NCI-H226 (cell line): ENCODE measurements around the gene ART5.
"Not testable (repeated sequence)": the region's sequence is repeated elsewhere in the genome, so short reads cannot be mapped to it uniquely, and the experiment has no call there.

Experiments
- DNase-seq: peaks from one replicate; pipeline ENCODE4 v3.0.0-alpha.2; 2015

ART5 gene

GRCh38 chr11:3641701-3642070 is at the start of gene ART5:
TSS of gene ART5 (minus strand) at chr11:3641992. CDS start at chr11:3641862, 130 bp downstream.
- DNase-seq = no peak

- DNase-seq = peak; percentile 10
These were observed 45.0 kb upstream of the ART5 start for GRCh38 chr11:3686751-3687150.

- no peak for DNase-seq
These were observed 44.1 kb upstream of the ART5 start for GRCh38 chr11:3685923-3686322.

DNA sequence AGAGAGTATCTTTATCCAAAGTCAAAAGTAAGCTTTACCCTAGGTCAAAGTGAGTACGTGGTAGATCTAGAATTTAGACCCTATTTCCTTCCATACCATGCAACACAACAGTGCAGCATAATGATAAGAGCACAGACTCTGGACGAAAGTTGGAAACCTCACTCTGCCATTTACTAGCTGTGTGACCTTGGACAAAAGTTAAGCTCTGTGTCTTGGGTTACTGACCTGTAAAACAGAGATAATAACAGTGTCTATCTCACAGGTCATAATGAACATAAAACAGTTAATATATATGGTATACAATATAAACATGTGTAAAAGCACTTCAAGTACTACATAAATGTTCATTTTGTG is 43.0 kb upstream of the ART5 start:
- DNase-seq = no peak

GRCh38 chr11:3684129-3684818 is 42.5 kb upstream of the ART5 start:
- no peak for DNase-seq

DNA sequence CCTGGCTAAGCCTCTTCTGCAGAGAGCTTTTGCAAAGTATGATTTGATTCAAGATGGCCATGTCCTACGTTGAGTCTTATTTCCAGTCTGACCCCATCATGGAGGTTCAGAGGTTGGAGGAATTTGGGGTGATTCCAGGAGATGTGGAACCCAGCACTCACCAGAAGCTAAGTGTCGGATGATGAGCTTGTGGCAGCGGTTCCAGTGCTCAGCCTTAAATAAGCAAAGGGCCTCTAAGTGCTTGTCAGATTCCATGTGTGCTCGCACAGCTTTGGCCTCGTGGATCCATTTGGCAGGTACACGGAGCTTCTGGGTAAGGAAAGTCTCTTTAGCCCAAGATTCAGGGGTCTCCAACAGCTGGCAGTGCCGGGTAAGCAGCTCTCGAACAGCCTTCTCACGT is 41.2 kb upstream of the ART5 start:
- no peak for DNase-seq

GRCh38 chr11:3679077-3679476 is 37.3 kb upstream of the ART5 start:
- no peak for DNase-seq

- no peak for DNase-seq
These were observed 34.2 kb upstream of the ART5 start for GRCh38 chr11:3675971-3676370.

GRCh38 chr11:3674189-3674588 is 32.4 kb upstream of the ART5 start:
- peak; percentile 86 for DNase-seq

GRCh38 chr11:3671334-3672254 is 29.8 kb upstream of the ART5 start, which contains the start of gene CHRNA10:
TSS of gene CHRNA10 (minus strand) at chr11:3671384. CDS start at chr11:3671312, 72 bp downstream.
- no peak for DNase-seq

DNA sequence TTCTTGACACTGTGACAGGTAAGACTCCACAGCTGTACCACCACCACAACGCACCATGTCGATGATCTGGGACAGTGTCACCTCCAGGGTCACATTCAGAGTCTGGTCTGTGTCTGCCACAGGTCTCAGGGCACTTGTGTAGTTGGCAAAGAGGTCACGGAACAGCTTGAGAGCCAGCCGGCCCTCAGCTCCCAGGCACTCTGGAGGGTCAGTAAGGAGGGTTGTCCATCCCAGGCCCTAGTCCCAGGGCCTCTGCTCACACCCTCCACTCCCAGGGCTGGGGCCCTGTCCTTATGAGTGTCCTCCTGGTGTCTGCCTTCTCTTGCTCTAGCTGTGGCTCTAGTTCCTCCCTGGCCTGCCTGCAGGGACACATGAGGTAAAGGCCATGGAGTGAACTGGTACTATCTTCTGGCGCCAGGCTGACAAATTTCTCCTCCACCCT is 28.0 kb upstream of the ART5 start:
- no peak for DNase-seq

DNA sequence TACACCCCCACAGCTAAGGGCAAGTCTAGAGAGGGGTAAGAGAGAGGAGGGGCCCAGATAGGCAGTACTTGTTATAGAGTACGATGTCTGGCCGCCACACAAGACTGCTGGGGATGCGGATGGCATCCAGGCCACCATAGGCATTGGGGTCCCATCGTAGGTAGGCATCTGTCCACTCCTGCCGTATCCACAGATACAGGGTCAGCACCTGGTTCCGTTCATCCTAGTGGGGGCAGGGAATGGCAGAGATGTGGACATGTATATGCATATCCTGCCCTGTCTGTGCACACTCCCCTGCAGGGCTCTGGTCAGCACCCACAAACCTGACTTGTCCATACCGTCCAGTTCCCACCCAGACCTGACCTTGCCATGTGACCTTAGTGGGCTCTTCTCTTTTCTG is 27.3 kb upstream of the ART5 start:
- DNase-seq = no peak

DNA sequence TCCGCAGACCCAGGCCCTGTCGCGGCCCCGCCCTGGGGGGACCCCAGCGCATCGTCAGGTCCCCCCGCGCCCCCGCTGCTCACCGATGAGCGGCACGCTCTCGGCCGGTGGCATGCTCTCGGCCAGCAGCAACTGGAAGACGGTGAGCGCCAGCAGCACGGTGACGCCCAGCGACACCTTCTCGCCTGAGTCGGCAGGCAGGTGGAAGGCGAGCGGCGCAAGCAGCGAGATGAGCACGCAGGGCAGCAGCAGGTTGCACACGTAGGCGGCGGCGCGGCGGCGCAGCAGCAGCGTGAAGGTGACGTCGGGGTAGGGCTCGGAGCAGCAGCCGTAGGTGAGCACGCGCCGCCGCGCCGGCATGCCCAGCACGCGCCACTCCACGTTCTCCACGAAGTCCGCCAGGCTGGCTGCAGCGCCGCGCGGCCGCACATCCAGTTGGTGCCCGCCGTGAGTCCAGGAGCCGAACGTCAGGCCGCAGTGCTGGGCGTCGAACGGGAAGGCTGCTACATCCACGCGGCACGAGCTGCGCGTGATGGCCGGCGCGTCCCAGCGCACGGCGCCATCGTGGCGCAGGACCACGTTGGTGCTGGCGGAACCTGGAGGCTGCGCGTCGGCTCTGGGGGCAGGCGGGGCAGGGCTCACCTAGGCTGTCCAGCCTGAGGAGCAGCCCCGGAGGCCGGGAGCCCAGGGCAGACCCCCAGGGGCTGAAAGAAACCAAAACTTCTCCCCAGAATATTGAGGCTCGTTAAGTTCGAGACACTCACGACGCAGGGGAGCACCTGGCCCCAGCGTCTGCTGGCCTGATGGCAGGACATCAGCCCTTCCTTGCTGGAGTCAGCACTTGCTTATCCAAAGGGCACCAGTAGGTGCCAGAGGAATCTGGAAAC is 25.6 kb upstream of the ART5 start:
- DNase-seq = no peak

DNA sequence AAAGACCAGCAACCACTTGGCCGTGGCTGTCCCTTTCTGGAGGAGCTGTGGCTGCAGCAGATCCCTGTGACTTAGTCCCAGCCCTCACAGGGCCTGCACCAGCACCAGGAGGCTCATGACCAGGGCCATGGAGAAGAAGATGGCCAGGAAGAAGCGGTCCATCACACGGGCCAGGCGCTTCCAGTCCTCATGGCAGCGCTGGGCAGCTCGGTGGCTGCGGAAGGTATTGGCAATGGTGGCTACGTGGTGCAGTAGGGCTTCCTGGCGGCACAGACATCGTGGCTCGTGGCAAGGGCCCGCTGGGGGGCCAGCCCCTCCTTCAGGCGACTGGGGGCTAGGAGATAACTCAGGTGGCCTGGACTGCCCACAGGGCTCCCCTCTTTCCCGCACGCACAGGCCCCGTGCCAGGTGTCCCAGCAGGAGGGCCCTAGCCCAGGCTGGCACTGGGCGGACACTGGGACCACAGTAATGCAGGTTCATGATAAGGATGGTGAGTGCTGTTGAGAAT is 24.3 kb upstream of the ART5 start:
- DNase-seq = no peak

DNA sequence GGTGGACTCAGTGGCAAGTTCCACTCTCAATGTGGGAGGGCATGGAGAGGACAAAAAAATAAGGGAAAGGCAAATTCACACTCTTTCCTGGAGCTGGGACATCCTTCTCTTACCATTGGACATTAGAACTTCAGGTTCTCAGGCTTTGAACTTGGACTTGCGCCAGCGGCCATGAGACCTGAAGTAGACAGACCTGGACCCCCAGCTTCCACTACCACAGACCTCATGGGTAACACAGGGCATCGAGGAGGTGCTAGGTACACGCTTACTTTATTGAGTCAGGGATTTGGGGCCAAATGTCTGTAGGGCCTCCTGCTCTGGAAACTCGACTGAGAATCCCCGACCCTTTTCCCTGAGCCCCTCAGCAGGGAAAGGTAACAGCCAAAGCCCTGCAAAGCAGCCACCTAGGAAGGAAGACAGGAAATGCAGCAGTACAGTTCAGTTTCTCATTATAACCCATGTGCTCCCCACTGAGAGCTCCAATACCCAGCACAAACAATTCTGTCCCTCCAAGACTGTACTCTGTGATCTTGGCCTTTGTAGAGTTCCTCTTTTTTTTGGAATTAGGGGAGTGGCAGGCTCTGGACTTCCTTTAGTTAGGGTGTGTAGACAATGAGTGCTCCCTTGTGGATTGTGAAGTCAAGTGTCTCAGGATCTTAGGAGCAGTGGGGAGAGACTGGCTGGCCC is 23.7 kb upstream of the ART5 start:
- DNase-seq = no peak

DNA sequence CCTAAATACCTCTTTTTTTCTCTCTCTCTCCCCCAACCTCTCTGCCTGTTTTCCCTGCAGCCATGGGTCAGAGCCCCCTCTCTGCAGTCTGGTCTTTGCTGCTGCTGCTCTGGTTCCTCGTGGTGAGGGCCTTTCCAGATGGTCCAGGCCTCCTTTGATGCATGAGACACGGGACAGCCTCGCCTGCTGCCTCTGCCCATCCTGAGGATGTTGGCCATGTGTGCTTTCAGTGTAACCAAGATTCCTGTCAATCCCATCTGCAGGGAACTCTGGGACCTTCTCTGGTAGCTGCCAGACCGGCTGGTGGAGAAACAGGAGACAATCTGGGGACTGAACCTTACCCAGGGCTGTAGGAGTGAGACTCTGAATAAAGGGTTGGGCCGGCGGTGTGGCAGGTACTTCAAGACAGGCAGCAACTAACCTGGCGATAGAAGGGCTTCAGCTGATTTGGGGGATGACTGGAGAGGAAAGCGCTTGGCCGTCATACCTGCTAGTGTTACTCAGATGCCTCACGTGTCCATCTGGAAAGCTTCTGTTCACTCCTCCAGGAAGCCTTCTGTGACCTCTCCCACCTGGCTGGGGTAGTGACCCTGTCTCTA is 22.3 kb upstream of the ART5 start:
- DNase-seq = no peak

DNA sequence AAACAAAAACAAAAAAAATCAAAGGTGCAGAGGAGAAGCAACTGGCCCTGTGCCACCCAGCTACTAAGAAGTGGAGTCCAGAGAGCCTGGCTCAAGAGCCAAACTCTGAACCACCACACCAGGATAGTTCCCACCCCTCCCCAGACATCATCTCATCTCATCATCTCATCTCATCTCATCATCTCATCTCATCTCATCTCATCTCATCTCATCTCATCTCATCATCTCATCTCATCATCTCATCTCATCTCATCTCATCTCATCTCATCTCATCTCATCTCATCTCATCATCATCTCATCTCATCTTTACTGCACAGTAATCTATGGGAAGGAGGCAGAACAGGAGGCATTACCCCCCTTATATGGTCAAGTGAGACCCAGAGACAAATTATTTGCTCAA is 21.1 kb upstream of the ART5 start:
- DNase-seq = no peak

- no peak for DNase-seq
These were observed 19.2 kb upstream of the ART5 start for GRCh38 chr11:3660960-3661359.

GRCh38 chr11:3659595-3660515 is 18.1 kb upstream of the ART5 start:
- DNase-seq = no peak

- no peak for DNase-seq
These were observed 16.5 kb upstream of the ART5 start for GRCh38 chr11:3658252-3658651.

DNA sequence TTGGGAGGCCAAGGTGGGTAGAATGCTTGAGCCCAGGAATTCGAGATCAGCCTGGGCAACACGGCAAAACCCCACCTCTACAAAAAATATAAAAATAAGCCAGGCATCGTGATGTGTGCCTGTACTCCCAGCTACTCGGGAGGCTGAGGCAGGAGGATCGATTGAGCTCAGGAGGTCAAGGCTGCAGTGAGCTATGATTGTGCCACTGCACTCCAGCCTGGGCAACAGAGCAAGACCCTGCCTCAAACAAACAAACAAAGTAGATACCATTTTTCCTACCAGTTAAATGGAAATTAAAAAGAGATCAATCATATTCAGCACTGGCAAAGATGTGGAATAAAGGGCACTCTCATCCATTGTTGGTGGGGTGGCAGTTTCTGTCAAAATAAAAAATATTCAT is 15.5 kb upstream of the ART5 start:
- not testable (repeated sequence) for DNase-seq
